ENCODE data around the gene KCNN1.
"Not testable (repeated sequence)": the region's sequence is repeated elsewhere in the genome, so short reads cannot be mapped to it uniquely, and the experiment has no call there.

GRCh38 chr19:17918151-17918550, 48.8 kb upstream of the KCNN1 start:
- TF ChIP-seq, protein P1, sequence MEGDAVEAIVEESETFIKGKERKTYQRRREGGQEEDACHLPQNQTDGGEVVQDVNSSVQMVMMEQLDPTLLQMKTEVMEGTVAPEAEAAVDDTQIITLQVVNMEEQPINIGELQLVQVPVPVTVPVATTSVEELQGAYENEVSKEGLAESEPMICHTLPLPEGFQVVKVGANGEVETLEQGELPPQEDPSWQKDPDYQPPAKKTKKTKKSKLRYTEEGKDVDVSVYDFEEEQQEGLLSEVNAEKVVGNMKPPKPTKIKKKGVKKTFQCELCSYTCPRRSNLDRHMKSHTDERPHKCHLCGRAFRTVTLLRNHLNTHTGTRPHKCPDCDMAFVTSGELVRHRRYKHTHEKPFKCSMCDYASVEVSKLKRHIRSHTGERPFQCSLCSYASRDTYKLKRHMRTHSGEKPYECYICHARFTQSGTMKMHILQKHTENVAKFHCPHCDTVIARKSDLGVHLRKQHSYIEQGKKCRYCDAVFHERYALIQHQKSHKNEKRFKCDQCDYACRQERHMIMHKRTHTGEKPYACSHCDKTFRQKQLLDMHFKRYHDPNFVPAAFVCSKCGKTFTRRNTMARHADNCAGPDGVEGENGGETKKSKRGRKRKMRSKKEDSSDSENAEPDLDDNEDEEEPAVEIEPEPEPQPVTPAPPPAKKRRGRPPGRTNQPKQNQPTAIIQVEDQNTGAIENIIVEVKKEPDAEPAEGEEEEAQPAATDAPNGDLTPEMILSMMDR (IDR thresholded peaks at IDR 0.05): not testable (repeated sequence)
- TF ChIP-seq POLR2A (IDR thresholded peaks at IDR 0.05): not testable (repeated sequence)

Measured in uterus (tissue), 2 donors.